Liver (tissue), 3 donors: Measurements from ENCODE around the gene SFMBT2.

ENCODE experiments used
- SP1 ChIP-seq: IDR thresholded peaks from 2 replicates; pipeline ENCODE4 v1.6.1; 2018; ENCODE audit warnings: antibody characterized with exemption, mild to moderate bottlenecking
- TF ChIP-seq, protein P1 (sequence below): fragments of 150-350 bp; IDR thresholded peaks from 2 replicates; pipeline ENCODE4 v1.5.1; 2017; ENCODE audit warnings: improper control_type of control experiment, low read depth, low read length; ENCODE audit not compliant: missing input control
- TF ChIP-seq, protein P2 (sequence below): IDR thresholded peaks from 2 replicates; pipeline ENCODE4 v1.6.1; 2016; ENCODE audit warnings: antibody characterized with exemption
- donor health status: healthy.
- donor health status: healthy.

DNA sequence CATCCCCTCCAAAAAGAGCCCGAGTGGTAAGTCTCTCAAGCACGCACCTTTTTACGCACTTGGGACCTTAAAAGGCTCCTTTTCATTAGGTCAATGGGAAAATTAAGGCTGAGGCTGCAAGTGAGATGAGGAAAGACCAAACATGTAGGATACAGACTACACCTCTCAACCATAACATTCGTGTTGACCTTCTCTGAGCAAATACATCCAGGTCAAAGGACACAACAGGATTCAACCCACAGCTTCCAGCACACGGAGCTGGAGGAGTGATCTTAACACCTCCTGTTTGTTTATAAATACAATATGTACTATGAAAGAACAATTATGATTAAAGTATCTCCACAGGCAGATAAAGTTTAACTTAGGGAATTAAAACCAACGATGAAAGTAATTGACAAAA lies 9.7 kb downstream of the SFMBT2 start:
- TF ChIP-seq, protein P1, sequence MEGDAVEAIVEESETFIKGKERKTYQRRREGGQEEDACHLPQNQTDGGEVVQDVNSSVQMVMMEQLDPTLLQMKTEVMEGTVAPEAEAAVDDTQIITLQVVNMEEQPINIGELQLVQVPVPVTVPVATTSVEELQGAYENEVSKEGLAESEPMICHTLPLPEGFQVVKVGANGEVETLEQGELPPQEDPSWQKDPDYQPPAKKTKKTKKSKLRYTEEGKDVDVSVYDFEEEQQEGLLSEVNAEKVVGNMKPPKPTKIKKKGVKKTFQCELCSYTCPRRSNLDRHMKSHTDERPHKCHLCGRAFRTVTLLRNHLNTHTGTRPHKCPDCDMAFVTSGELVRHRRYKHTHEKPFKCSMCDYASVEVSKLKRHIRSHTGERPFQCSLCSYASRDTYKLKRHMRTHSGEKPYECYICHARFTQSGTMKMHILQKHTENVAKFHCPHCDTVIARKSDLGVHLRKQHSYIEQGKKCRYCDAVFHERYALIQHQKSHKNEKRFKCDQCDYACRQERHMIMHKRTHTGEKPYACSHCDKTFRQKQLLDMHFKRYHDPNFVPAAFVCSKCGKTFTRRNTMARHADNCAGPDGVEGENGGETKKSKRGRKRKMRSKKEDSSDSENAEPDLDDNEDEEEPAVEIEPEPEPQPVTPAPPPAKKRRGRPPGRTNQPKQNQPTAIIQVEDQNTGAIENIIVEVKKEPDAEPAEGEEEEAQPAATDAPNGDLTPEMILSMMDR = no peak
- no peak for TF ChIP-seq SP1
- TF ChIP-seq, protein P2, sequence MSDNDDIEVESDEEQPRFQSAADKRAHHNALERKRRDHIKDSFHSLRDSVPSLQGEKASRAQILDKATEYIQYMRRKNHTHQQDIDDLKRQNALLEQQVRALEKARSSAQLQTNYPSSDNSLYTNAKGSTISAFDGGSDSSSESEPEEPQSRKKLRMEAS = no peak
